ENCODE results near the gene TRDN.

Gene TRDN

DNA sequence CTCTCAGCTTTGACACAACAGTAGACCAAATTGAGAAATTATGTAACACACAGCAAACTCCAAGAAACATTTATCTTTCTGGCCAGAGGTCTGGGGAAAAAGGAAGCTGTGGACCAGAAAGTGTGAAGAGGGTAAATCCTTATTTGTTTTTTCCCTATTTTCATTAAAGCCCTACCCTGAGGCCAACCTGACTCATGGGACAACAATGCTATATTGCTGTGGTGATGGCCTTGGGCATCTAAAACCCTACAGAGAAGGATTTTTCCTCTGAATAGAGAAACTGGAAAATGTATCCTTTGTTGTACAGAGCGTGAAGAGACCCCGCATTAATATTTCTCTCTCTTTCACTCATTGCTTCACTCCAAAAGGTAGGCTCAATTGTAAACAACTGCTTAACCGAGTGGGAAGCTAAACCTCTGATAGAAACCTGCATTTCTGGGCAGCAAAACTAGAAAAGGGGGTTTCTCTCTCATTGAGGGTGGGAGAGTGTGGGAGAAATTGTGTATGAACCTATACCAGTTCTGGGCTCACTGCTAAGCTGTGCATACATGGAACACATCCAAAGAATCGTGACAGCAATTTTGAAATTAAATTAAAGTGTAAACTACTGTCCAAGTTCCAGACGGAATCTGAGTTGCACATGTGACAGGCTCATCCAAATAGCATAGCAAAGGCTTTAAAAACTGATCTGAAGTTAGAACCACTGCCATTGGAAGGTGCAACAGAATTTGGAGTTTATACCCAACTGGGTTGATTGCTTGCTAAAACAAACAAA lies 465.2 kb downstream of the TRDN start:
- no peak for DNase-seq (ENCODE audit: low read depth, low spot score)

DNA sequence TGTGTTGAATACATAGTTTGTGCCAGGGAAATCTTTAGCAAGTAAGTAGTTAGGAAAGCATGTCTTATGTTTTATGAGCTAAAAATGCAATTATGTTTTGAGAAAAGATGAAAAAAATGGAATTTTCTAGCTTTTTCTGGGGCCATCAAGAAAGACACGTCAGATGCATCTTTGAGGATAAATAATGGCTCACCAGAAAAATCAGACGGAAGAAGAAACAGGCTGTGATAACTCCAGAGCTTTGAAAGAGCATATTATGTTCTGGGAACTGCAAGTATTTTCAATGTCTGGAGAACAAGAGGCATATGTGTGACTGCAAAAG lies 467.0 kb downstream of the TRDN start:
- DNase-seq (ENCODE audit: low read depth, low spot score), result no peak

DNA sequence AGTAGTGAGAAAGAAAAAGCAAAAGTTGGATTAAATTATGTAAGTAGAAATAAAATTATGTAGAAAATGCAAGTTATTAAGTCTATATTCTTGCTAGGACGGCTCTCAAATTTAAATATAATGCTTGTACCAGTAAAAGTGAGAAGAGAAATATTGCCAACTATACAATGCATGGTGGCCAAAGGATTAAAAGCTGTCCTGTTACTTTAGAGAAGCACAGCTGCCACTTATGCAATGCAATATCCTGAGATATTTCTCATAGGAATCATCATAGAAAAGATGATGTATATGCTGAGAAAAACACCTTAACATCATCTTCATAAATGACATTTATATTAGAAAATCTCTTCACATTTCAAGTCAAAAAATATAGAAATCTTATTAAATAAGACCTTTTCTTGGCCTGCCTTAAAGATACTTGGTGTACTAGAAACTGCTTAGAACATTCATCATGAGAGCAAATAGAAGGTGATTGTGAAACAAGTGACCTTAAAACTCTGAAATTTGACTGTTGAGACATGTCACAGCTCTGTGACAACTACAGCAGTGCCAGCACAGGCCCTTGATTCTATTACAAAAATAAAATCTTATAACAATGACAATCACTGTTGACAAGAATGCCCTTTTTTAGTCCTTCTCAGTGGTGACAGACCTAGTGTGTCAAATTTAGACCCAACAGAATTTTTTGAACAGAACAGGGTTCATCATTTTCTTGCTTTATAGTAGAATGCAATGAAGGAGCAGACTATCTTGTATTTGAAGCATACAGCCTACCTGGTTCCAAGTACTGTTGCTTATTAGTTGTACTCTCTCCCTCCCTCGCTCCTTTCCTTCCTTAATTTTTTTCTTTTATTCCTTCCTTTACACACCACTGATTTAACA lies 467.6 kb downstream of the TRDN start:
- no peak for DNase-seq (ENCODE audit: low read depth, low spot score)

DNA sequence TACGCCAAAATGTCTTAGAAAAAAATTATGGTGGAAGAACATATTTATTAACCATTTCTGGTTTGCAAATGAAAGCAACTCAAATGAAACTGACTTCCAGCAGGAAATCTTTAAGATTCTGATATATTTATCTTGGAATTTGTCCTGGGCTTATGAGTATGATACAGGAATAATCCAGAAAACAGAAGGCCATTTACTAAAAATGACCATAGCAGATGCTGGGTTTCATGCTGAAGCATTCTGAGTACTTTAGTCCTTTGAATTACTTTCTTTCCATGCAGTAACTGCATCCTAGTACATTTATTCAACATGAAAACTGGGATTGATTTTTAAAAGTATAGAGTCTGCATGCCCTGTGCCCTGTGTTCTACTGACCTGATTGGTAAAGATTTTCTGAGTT lies 468.3 kb downstream of the TRDN start:
- no peak for DNase-seq (ENCODE audit: low read depth, low spot score)

Data from iPS DF 19.7 (cell line).